Brain microvascular endothelial cell (primary cell): Measurements from ENCODE around the gene ZNF786.

Experiments
- DNase-seq: peaks from one replicate; pipeline ENCODE4 v3.0.0-alpha.2; 2020
- H3K27ac ChIP-seq: fragments of 250-450 bp; sonication (Bioruptor Pico); 2 replicates; pipeline ENCODE4 v1.5.1; 2020; ENCODE audit warnings: mild to moderate bottlenecking, moderate library complexity
- H3K27me3 ChIP-seq: fragments of 250-450 bp; sonication (Bioruptor Pico); replicated peaks from 2 replicates; pipeline ENCODE4 v1.5.1; 2020; ENCODE audit warnings: mild to moderate bottlenecking
- H3K36me3 ChIP-seq: fragments of 250-450 bp; sonication (Bioruptor Pico); replicated peaks from 2 replicates; pipeline ENCODE4 v1.5.1; 2020; ENCODE audit warnings: mild to moderate bottlenecking
- H3K4me3 ChIP-seq: 2 replicates; pipeline ENCODE4 v1.5.1; 2011; ENCODE audit warnings: low read depth, mild to moderate bottlenecking, control low read depth, low read length, moderate library complexity
- CTCF ChIP-seq: IDR thresholded peaks from 2 replicates; pipeline ENCODE4 v1.5.1; 2011; ENCODE audit warnings: low read depth, mild to moderate bottlenecking, moderate library complexity, low read length, control low read depth, inconsistent platforms; ENCODE audit errors: missing control alignments
- in situ Hi-C: cut with HindIII; loops from 2 replicates; pipeline ENCODE4 v1.10.0; 2017; ENCODE audit warnings: low sequenced_read_pairs, low pct_ligation_motif_present

ZNF786 gene

GRCh38 chr7:149023662-149024061 is 66.9 kb downstream of the ZNF786 start:
- no peak overlapping the region for H3K27ac ChIP-seq
- H3K36me3 ChIP-seq = peaks cover 22% of the 10 kb centered on the region
- no peak for TF ChIP-seq CTCF
- in situ Hi-C loops = no loop called here
- DNase-seq = no peak
- H3K27me3 ChIP-seq = no peaks in the 10 kb centered on the region
- H3K4me3 ChIP-seq = no peak overlapping the region

GRCh38 chr7:149022756-149023360 is 67.7 kb downstream of the ZNF786 start:
- peaks cover 26% of the 10 kb centered on the region for H3K36me3 ChIP-seq
- in situ Hi-C loops = no loop called here
- no peaks in the 10 kb centered on the region for H3K27me3 ChIP-seq
- H3K27ac ChIP-seq = no peak overlapping the region
- no peak overlapping the region for H3K4me3 ChIP-seq
- TF ChIP-seq CTCF = no peak
- DNase-seq = no peak

GRCh38 chr7:149021725-149022062 is 68.8 kb downstream of the ZNF786 start:
- H3K4me3 ChIP-seq = no peak overlapping the region

GRCh38 chr7:149020483-149020882 is 70.0 kb downstream of the ZNF786 start:
- peaks cover 40% of the 10 kb centered on the region for H3K36me3 ChIP-seq
- no peaks in the 10 kb centered on the region for H3K27me3 ChIP-seq
- TF ChIP-seq CTCF = no peak
- H3K4me3 ChIP-seq = no peak overlapping the region
- in situ Hi-C loops = no loop called here
- no peak for DNase-seq
- H3K27ac ChIP-seq = no peak overlapping the region

More at GRCh38 chr7:149021725-149022062, 68.8 kb downstream of the ZNF786 start:
- in situ Hi-C loops = no loop called here
- no peak for TF ChIP-seq CTCF
- no peak overlapping the region for H3K27ac ChIP-seq
- H3K27me3 ChIP-seq = no peaks in the 10 kb centered on the region
- peaks cover 32% of the 10 kb centered on the region for H3K36me3 ChIP-seq
- DNase-seq = no peak
